Spleen (tissue), 7 donors: ENCODE data around the gene ADGRD1.

Experiments
- CTCF ChIP-seq, 11 experiments: fragments of 200-600 bp in 7 of 11; fragments of 450-650 bp in 4 of 11; sonication (generic) in 4 of 11; IDR thresholded peaks in 8 of 11; conservative IDR thresholded peaks in 3 of 11; 1 replicate in 7 of 11; 2 replicates in 4 of 11; pipeline versions ENCODE4 v1.4.0 to v1.8.0; 2016 to 2021; ENCODE audit warnings: antibody characterized with exemption in 11 of 11, inconsistent platforms in 4 of 11, mild to moderate bottlenecking in 1 of 11
- POLR2A ChIP-seq, 3 donors: fragments of 450-650 bp; IDR thresholded peaks; one replicate each; pipeline ENCODE4 v1.5.1; 2017; ENCODE audit warnings: antibody characterized with exemption in 3 of 3, mild to moderate bottlenecking in 1 of 3
- POLR2AphosphoS5 ChIP-seq, 3 donors: sonication (generic); formaldehyde crosslinking; IDR thresholded peaks; one replicate each; pipeline ENCODE4 v1.5.1; 2017; ENCODE audit warnings: antibody characterized with exemption in 3 of 3
- donor health status: DM: no; HTN: no; CAD: no; lungs with moderate emphysema.
- donor health status: DM: no; HTN: no; CAD: no.
- donor health status: DM: no; HTN: no; CAD: no.

DNA sequence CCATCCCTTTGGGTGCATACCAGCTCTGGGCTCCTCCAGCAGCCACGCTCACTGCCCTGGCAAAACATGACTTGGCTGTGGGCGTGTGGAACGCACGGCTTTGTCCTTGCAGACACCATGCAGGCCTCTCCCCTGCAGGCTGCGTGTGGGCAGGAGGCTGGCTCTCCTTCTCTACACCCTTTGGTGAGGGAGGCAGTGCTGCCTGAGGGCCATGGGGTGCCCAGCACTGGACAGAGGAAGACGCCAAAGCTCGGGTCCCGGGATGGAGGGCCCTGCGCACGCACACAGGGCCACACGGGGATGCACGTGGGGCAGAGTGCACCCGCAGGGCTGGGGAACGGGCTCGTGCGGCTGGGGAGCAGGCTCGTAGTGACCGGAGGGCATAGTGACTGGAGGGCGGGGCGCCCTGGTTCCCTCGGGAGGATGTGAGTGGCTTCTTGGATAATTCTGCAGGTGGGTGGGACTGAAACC lies 89.7 kb downstream of the ADGRD1 start:
- TF ChIP-seq POLR2A (IDR thresholded peaks at IDR 0.05), result no peak
- no peak for TF ChIP-seq CTCF (IDR thresholded peaks at IDR 0.05 in 8 of 11, conservative IDR thresholded peaks at IDR 0.05 in 3 of 11)
- no peak for TF ChIP-seq POLR2AphosphoS5 (IDR thresholded peaks at IDR 0.05)
